Activated gamma-delta T cell (primary cell): ENCODE results near the gene MS4A7.

Source experiments
- DNase-seq: peaks from one replicate; lab custom pipeline; 2025; lab: John Stamatoyannopoulos, UW

MS4A7 gene

GRCh38 chr11:60370811-60371298 is 7.5 kb upstream of the MS4A7 start:
- DNase-seq, result no peak

- no peak for DNase-seq
Observed at GRCh38 chr11:60371386-60371785, 6.9 kb upstream of the MS4A7 start.

GRCh38 chr11:60371854-60372253 is 6.5 kb upstream of the MS4A7 start:
- DNase-seq, result no peak

- no peak for DNase-seq
Observed at GRCh38 chr11:60372767-60373166, 5.6 kb upstream of the MS4A7 start.

- no peak for DNase-seq
Observed at GRCh38 chr11:60375316-60375715, 3.0 kb upstream of the MS4A7 start.

- no peak for DNase-seq
Observed at GRCh38 chr11:60376601-60377000, 1.7 kb upstream of the MS4A7 start.

GRCh38 chr11:60377401-60378136 is 763 bp upstream of the MS4A7 start:
- no peak for DNase-seq

GRCh38 chr11:60389279-60389910 is 11.1 kb downstream of the MS4A7 start:
- DNase-seq, result no peak

GRCh38 chr11:60390419-60390818 is 12.1 kb downstream of the MS4A7 start:
- DNase-seq, result no peak

- no peak for DNase-seq
Observed at GRCh38 chr11:60392361-60392760, 14.0 kb downstream of the MS4A7 start.

- no peak for DNase-seq
Observed at GRCh38 chr11:60393016-60393415, 14.7 kb downstream of the MS4A7 start.

- DNase-seq, result no peak
Observed at GRCh38 chr11:60394666-60395380, 16.5 kb downstream of the MS4A7 start.

GRCh38 chr11:60396382-60396781 is 18.1 kb downstream of the MS4A7 start, which contains the start of gene MS4A14:
MS4A14 (plus strand) TSS chr11:60396459; CDS start chr11:60396579, 120 bp downstream.
- no peak for DNase-seq

- DNase-seq, result no peak
Observed at GRCh38 chr11:60396799-60397198, 18.5 kb downstream of the MS4A7 start.

GRCh38 chr11:60420015-60420414 is 41.7 kb downstream of the MS4A7 start:
- no peak for DNase-seq

- DNase-seq, result no peak
Observed at GRCh38 chr11:60422609-60423008, 44.3 kb downstream of the MS4A7 start.

- DNase-seq, result no peak
Observed at GRCh38 chr11:60428517-60428916, 50.2 kb downstream of the MS4A7 start.

- DNase-seq, result no peak
Observed at GRCh38 chr11:60429272-60429671, 50.9 kb downstream of the MS4A7 start, which contains the start of gene MS4A5. MS4A5 (plus strand) TSS chr11:60429572; CDS start chr11:60429675, 103 bp downstream.

GRCh38 chr11:60431251-60431650 is 52.9 kb downstream of the MS4A7 start:
- no peak for DNase-seq

GRCh38 chr11:60433401-60433800 is 55.1 kb downstream of the MS4A7 start:
- no peak for DNase-seq
